Neuron (in vitro differentiated cells): ENCODE measurements around the gene SCTR.

Experiments
- H2AFZ ChIP-seq: one replicate; pipeline ENCODE4 v1.6.1; 2013; ENCODE audit warnings: low read depth, mild to moderate bottlenecking, inconsistent platforms, low read length, moderate library complexity
- H3K27me3 ChIP-seq: one replicate; pipeline ENCODE4 v1.6.1; 2013; ENCODE audit warnings: low read length; ENCODE audit not compliant: insufficient read depth
- H3K36me3 ChIP-seq: one replicate; pipeline ENCODE4 v1.6.1; 2013; ENCODE audit warnings: low read length; ENCODE audit not compliant: insufficient read depth
- H3K4me1 ChIP-seq: one replicate; pipeline ENCODE4 v1.6.1; 2013; ENCODE audit warnings: low read length; ENCODE audit not compliant: insufficient read depth
- H3K4me3 ChIP-seq: 2 replicates; pipeline ENCODE4 v1.5.1; 2013; ENCODE audit warnings: mild to moderate bottlenecking, low read length, moderate library complexity
- H3K9me3 ChIP-seq: one replicate; pipeline ENCODE4 v1.6.1; 2013; ENCODE audit warnings: low read length

The SCTR gene

GRCh38 chr2:119402645-119403560 lies 121.4 kb downstream of the SCTR start:
- Histone ChIP-seq H3K27me3 (no peaks in the 10 kb centered on the region), H3K4me3 (no peak overlapping the region), H3K9me3 (no peaks in the 10 kb centered on the region), H2AFZ (no peak overlapping the region), H3K4me1 (no peaks in the 10 kb centered on the region), H3K36me3 (no peaks in the 10 kb centered on the region)

GRCh38 chr2:119402106-119402505 lies 122.2 kb downstream of the SCTR start:
- Histone ChIP-seq H3K4me1 (no peaks in the 10 kb centered on the region), H3K27me3 (no peaks in the 10 kb centered on the region), H3K36me3 (no peaks in the 10 kb centered on the region), H3K4me3 (no peak overlapping the region), H2AFZ (no peak overlapping the region), H3K9me3 (no peaks in the 10 kb centered on the region)

- Histone ChIP-seq H3K36me3 (no peaks in the 10 kb centered on the region), H3K27me3 (no peaks in the 10 kb centered on the region), H3K9me3 (no peaks in the 10 kb centered on the region), H2AFZ (no peak overlapping the region), H3K4me3 (no peak overlapping the region), H3K4me1 (no peaks in the 10 kb centered on the region)
Measured at GRCh38 chr2:119397196-119397595, 127.1 kb downstream of the SCTR start.

- H2AFZ ChIP-seq, result no peak overlapping the region
- H3K9me3 ChIP-seq, result no peaks in the 10 kb centered on the region
- H3K36me3 ChIP-seq, result no peaks in the 10 kb centered on the region
- H3K4me1 ChIP-seq, result no peaks in the 10 kb centered on the region
- H3K27me3 ChIP-seq, result no peaks in the 10 kb centered on the region
- no peak overlapping the region for H3K4me3 ChIP-seq
Measured at GRCh38 chr2:119393971-119394748, 130.1 kb downstream of the SCTR start.
